Myocyte (in vitro differentiated cells): Measurements from ENCODE around the gene KLK12. TPM values are rescaled to one million over a fixed set of nuclear protein-coding genes. Genes with fewer than 3 reads are reported as not detected.
A peak's percentile ranks its signal among the peaks of the same experiment; 100 is the strongest.
"Not testable (repeated sequence)": the region's sequence is repeated elsewhere in the genome, so short reads cannot be mapped to it uniquely, and the experiment has no call there.

Experiments used
- DNase-seq: peaks from one replicate; pipeline ENCODE4 v3.0.0-alpha.2; 2012; ENCODE audit warnings: low read depth
- total RNA-seq: library from RNA; depleted of rRNA; stranded (reverse); fragments of >200 nt; gene quantifications from 2 replicates; pipeline ENCODE4 v1.2.3, GENCODE V29; 2014

KLK12 gene
- total RNA-seq, 1 donor from 2014 or later = not detected

GRCh38 chr19:51016798-51017683 is 17.8 kb downstream of the KLK12 start:
- peak; percentile 7 for DNase-seq

DNA sequence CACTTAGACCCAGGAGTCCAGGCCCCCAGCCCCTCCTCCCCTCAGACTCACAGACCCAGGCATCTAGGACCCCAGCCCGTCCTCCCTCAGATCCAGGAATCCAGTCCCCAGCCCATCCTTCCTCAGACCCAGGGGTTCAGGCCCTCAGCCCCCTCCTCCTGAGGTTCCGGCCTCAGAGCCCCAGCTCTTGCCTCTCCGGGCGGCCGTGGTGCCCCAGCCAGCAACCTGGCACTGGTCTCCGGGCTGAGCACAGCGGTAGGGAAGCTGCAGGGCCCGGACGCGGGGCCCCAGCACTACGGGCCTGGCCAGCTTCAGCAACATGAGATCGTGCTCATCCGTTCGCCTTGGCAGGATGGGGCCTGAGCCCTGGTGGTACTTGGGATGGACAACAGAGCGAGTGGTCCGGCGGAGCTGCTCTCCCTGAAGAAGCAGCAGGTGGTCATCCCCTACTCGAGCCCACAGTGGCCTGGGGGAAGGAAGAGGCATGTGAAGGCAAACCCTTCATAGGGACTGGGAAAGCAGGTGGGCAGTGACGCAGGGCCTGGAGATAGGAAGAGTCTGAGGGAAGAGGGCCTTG is 19.0 kb downstream of the KLK12 start:
- no peak for DNase-seq

DNA sequence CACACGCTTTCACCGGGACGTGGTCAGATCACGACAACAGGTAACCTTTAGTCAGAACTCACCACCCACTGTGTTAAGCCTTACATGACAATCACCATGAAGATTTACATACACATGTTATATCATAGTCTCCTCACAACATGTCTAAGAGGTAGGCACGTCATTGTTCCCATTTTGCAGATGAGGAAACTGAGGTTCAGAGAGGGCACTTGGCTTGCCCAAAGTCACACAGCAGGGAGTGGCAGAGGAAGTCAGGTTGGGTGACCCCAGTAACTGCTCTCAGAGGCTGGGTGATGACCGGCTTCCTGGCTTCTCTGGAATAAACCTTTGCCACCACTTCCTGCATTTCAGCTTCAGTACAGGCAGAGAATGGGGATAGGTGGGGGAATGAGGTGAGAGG is 20.6 kb downstream of the KLK12 start:
- no peak for DNase-seq

DNA sequence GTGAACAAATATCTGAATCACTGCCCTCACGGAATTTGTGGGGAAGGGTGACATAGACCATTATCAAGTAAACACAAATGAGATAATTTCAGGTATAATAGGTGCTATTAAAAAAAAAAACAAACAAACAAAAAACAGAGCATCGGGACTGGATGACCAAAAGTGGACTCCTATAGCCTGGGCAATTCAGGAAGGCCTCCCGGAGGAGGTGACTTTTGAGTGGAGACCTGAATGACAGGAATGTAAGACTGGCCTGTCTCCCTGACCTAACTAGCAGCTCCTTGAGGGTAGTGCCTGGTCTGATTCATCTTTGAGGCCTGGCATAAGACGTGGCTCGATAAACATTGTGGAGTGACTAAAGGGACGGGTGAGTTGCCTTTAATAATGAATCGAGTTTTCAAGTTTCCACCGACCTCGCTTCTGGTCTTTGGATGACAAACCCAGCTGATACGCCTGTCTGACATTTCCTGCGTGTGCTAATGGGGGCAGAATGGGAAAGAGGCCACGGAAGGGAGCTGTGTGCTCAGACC is 22.1 kb downstream of the KLK12 start:
- DNase-seq = no peak

DNA sequence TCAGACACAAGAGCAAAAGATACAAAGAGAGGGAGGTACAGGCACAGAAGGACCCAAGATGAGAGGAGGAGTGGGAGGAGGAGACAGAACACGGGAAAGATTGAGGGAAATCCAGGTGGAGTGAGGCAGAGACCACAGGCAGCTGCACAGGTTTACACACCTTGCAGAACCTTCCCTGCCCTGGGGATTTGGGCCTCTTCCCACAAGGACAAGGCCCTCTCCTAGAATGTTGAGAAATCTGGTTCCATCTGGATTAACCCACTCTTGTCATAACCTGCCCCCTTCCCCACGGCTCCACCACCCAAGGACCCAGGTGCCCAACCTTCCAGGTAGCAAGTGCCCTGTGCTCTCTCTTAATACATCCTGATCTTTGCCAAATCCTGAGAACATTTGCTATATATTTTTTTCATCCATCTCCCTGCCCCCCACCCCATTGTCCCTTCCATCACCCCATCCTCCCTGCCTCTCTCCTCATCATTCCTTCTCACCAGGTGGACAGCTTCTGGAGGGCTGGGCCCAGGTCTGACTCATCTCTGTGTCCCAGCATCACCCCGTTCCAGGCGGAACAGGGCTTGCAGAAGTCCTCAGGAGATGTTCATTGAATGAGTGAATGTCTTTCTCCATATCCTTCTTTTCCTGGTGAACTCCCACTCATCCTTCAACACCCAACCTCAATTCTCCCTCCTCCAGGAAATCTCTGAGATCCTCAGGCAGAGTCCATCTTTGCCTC is 24.6 kb downstream of the KLK12 start:
- no peak for DNase-seq

DNA sequence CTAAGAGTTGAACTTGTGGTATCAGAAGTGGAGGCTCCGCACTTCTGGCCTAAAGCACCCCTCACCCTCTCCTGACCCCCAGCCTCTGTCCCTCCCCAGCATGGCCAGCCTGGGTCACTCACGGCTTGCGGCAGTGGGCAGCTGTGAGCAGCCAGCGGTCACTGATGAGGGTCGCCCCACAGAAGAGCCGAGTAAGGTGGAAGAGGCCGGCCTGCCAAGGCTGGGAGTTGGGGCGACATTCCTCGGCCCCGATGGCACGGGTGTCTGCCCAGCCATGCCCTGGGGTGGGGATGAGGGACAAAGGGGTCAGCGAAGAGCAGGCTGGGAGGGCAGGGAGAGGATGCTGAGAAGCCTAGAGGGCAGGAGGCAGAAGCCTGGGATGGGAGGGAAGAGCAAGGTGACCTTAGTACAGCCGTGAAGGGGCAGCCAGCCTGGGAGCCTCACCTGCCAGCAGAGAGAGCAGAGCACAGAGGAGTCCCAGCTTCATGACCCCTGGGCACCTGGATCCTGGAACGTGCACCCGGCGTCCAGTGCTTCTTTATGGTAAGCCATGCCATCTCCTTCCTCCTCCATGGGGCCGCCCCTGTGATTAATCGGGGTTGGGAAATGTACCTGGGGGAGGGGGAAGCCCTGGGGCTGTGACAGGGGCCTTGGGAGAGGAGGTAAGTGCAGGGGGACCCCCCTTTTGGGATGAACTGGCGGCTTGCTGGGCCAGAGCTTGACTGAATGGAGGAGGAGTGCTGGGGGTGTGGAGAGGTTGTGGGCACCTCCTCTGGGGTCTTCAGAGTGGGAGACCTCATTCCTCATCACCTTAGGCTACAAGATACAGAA is 25.5 kb downstream of the KLK12 start:
- DNase-seq = no peak

- no peak for DNase-seq
Measured at GRCh38 chr19:51007488-51007887, 27.3 kb downstream of the KLK12 start.

DNA sequence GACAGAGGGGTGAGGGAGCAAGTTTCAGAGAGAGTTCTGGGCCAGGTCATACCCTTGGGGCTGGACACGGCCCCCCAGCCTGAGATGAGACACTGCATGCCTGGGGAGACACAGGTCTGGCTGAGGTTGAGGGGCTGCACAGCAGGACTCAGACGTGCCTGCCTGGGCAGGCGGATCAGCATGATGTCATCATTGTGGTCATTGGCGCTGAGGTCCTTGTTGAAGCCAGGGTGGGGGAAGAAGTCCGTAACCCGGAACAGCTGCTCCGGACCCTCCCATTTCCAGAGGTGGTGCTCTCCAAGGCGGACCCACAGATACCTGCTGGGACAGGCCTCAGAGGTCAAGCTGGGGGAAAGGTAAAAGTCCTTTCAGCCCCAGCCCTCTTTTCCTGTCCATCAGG is 28.4 kb downstream of the KLK12 start:
- no peak for DNase-seq

DNA sequence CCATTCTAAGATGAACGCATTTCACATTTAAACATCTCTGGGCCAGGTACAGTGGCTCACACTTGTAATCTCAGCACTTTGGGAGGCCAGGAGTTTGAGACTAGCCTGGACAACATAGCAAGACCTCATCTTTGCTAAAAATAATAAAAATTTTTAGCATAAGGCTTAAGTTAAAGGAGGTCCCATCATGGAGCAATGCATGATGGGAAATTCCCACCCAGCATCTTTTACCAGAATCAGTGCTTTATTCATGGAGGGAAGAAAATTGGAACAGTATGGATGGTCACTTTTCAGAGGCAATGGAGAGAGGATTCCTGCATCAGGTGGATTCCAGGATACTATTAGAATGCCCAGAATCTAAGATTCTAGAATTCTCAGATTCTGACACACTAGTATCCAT is 29.6 kb downstream of the KLK12 start:
- no peak for DNase-seq

GRCh38 chr19:51003316-51003715 is 31.5 kb downstream of the KLK12 start:
- DNase-seq = no peak

GRCh38 chr19:51002542-51003311 is 32.1 kb downstream of the KLK12 start:
- DNase-seq = no peak

DNA sequence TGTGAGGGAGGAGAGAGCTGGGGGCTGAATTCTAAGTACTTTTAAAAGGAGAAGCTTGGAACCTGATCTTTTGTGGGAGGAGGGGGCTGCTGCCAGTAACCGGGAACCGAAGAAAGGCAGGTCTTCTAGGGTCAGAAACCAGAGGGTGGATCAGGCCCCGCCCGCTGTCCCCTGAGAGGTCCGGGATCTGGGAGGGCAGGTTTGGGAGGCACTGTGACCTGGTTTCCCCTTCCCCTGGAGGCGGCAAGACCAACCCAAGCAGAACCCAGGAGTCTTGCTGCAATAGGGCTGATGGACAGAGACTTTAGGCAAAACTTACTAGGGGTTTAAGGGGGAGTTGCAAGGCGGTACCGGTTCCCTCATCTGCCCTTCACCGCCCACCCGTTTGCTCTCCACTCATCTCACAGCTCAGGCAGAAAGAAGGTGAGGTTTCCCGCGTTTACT is 32.7 kb downstream of the KLK12 start:
- DNase-seq = no peak

DNA sequence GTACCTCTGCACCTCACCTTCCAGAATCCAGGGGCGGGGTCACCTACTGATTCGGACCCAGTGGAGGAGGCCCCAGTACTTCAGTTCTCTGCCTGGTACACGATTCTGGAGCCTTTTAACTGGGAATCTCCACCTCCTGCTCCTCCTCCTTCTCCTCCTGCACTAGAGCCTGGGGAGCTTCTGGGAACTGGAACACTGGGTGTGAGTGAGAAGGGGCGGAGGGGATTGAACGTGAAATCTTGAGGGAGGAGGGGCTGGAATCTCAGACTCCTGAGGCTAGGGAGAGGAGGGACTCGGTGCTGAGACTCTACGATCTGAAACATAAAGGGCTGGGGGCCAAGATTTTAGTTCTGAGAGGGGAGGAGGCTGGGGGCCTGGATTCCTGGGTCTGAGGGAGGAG is 33.3 kb downstream of the KLK12 start, which contains the start of gene KLK8:
KLK8 (minus strand) TSS at position 90 of the 400 bp plus-strand sequence. CDS start 437 bp downstream, outside the sequence.
- no peak for DNase-seq

DNA sequence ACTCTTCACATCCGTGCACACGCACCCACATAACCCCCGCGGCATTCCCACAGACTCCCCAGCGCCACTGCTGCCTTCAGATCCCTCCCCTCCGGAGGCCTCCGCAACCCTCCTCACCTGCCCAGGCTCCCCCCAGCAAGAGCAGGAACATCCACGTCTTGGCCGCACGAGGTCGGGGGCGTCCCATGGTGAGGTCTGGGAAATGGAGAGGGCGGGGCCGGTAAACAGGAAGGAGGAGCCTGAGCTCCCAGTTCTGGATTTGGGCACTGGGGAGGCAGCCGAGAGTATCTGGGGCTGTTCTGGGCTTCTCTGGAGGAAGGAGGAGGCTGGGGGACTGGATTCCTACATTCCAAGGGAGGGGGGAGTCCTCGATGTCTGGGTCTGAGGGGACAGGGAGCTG is 33.8 kb downstream of the KLK12 start:
- DNase-seq = no peak

DNA sequence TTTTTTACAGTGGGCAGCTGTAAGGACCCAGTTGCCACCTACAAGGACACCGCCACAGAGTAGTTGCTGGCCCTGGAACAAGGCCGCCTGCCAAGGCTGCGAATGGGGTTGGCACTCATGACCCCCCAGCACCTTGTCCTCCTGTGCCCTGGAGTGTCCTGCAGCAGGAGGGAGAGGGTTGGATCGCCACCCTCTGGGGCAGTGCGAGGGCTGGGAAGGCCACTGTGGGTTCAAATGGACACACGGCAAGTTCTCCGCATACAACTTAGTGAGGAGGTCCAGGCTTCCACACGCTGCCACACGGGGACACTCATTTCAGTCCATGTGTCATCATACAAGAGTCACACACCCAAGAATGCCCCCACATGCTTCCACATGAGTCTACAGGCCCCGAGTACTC is 34.4 kb downstream of the KLK12 start:
- no peak for DNase-seq

GRCh38 chr19:50998686-50999085 is 36.1 kb downstream of the KLK12 start:
- DNase-seq = no peak

GRCh38 chr19:50998061-50998460 is 36.7 kb downstream of the KLK12 start:
- no peak for DNase-seq

GRCh38 chr19:50994129-50994528 is 40.7 kb downstream of the KLK12 start:
- DNase-seq = no peak

DNA sequence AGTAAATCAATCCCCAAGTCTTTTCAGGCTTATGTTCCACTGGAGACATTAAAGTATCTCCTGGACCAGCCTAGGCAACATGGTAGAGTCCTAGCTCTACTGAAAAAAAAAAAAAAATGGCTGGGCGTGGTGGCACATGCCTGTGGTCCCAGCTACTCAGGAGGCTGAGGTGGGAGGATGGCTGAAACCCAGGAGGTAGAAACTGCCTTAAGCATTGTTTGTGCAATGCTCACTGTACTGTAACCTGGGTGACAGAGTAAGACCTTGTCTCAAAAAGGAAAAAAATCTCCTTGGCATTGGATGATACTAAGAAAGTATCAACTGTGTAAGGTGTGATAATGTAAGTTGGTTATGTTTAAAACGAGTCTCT is 42.2 kb downstream of the KLK12 start:
- no peak for DNase-seq

DNA sequence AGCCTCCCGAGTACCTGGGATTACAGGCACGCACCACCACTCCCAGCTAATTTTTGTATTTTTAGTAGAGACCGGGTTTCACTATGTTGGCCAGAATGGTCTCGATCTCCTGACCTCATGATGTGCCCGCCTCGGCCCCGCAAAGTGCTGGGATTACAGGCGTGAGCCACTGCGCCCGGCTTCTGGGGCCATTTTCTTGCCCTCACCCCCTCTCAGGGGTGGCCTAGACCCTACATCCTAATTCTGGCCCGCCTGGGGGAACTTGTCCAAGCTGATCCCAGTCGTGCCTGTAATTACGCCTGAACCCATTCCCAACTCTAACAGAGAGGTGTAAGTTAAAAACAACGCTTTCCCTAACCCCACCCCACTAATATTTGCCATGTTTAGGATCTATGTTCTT is 50.4 kb downstream of the KLK12 start:
- not testable (repeated sequence) for DNase-seq
